ENCODE measurements around the gene DOCK6.

DOCK6 gene

GRCh38 chr19:11295180-11295579 is 32.9 kb upstream of the DOCK6 start:
- no peak overlapping the region for H2AK5ac ChIP-seq (ENCODE audit: low read length)
- H3K36me3 ChIP-seq (ENCODE audit: control insufficient read depth in 1 of 2, insufficient read depth in 2 of 2, low read length in 2 of 2) = no peaks in the 10 kb centered on the region
- no peak overlapping the region for H2BK12ac ChIP-seq (ENCODE audit: low read length)
- H4K91ac ChIP-seq (ENCODE audit: low read depth, low read length) = no peak overlapping the region
- peaks cover 2% of the 10 kb centered on the region for H3K79me1 ChIP-seq (ENCODE audit: low read length)
- H3K4me2 ChIP-seq (ENCODE audit: low read length) = no peak overlapping the region
- no peak for DNase-seq
- no peak overlapping the region for H2BK5ac ChIP-seq (ENCODE audit: low read depth, low read length, poor library complexity)
- no peak overlapping the region for H4K12ac ChIP-seq (ENCODE audit: low read depth, low read length)
- WGBS (ENCODE audit: extremely low coverage, insufficient coverage, insufficient read length) = no CpG with 5 or more reads among the region's 4 CpGs
- no peak overlapping the region for H3K9ac ChIP-seq (ENCODE audit: low read length)
- no peak overlapping the region for H4K8ac ChIP-seq (ENCODE audit: low read depth, low read length)
- no peak overlapping the region for H3K27ac ChIP-seq (ENCODE audit: low read depth, low read length)
- peaks cover 2 to 3% of the 10 kb centered on the region in 2 experiments for H3K4me1 ChIP-seq (ENCODE audit: control insufficient read depth in 1 of 2, insufficient read depth in 2 of 2, low read length in 2 of 2)
- no peak overlapping the region for H3K18ac ChIP-seq (ENCODE audit: low read length)
- H3K14ac ChIP-seq (ENCODE audit: low read length) = no peak overlapping the region
- H3K23ac ChIP-seq (ENCODE audit: low read length) = no peak overlapping the region
- H3K9me3 ChIP-seq (ENCODE audit: insufficient read depth, low read depth, low read length) = no peaks in the 10 kb centered on the region
- H3K27me3 ChIP-seq (ENCODE audit: insufficient read depth, low read length) = no peaks in the 10 kb centered on the region
- no peak overlapping the region for H3K4me3 ChIP-seq (ENCODE audit: low read depth, low read length)
- peaks cover 2% of the 10 kb centered on the region for H3K79me2 ChIP-seq (ENCODE audit: control insufficient read depth, insufficient read depth, low read length, poor library complexity)
- H2AFZ ChIP-seq (ENCODE audit: insufficient read depth, low read length, poor library complexity) = no peak overlapping the region
- H3K4ac ChIP-seq (ENCODE audit: low read depth, low read length) = no peak overlapping the region
- no peak overlapping the region for H2BK120ac ChIP-seq (ENCODE audit: insufficient read depth, low read length, poor library complexity)

DNA sequence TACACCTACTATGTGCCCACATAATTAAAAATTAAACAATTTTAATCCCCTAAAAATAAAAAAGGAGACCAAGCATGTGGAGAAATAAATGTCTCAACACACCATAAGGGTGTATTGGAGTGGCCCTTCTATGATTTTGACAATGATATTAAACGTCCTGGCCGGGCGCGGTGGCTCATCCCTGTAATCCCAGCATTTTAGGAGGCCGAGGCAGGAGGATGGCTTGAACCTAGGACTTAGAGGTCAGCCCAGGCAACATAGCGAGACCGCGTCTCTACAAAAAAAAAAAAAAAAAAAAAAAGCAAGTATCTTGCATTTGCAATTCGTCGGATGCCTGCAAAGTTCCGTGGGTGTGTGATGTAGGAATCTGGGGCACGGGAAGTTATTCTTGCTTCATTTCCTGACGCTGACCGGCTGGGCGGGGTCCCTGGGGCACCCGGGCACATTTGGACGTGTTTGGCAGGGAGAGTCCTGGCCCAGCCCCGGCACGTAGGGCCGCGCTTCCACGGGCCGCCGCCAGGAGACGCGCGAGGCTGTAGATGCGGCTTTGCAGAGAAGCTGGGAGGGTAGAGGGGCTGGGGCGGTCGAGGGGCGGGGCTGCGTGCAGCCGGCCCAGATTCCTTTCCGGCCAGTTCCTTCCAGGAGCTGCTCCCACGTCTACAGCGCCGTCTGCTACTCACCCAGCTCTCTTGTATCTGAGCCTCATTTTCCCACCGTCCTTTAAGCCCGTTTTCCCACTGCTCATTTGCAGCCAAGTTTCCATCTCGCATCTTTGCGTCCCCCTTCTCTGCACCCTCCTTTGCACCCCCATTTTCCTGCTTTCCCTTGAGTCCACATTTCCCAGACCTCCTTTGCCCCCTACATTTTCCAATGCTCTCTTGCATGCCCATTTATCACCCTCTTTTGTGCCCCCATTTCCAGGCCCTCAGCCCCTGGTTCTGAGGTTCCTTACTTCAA is 31.4 kb upstream of the DOCK6 start:
- Histone ChIP-seq H3K9me3 (ENCODE audit: insufficient read depth, low read depth, low read length) (no peaks in the 10 kb centered on the region), H4K8ac (ENCODE audit: low read depth, low read length) (peak overlapping the region; percentile 96), H3K4me2 (ENCODE audit: low read length) (peak overlapping the region; percentile 63), H3K14ac (ENCODE audit: low read length) (peak overlapping the region; percentile 70), H3K4me3 (ENCODE audit: low read depth, low read length) (no peak overlapping the region), H3K79me1 (ENCODE audit: low read length) (peaks cover 2% of the 10 kb centered on the region), H3K4me1 (ENCODE audit: control insufficient read depth in 1 of 2, insufficient read depth in 2 of 2, low read length in 2 of 2) (peaks cover 2 to 3% of the 10 kb centered on the region in 2 experiments), H3K18ac (ENCODE audit: low read length) (no peak overlapping the region), H3K9ac (ENCODE audit: low read length) (peak overlapping the region; percentile 20), H2BK12ac (ENCODE audit: low read length) (no peak overlapping the region), H2AK5ac (ENCODE audit: low read length) (peak overlapping the region; percentile 36), H3K79me2 (ENCODE audit: control insufficient read depth, insufficient read depth, low read length, poor library complexity) (peaks cover 2% of the 10 kb centered on the region), H2BK5ac (ENCODE audit: low read depth, low read length, poor library complexity) (no peak overlapping the region), H3K4ac (ENCODE audit: low read depth, low read length) (no peak overlapping the region), H3K27ac (ENCODE audit: low read depth, low read length) (no peak overlapping the region), H2AFZ (ENCODE audit: insufficient read depth, low read length, poor library complexity) (peak overlapping the region; percentile 80), H4K12ac (ENCODE audit: low read depth, low read length) (peak overlapping the region; percentile 90), H3K23ac (ENCODE audit: low read length) (no peak overlapping the region), H4K91ac (ENCODE audit: low read depth, low read length) (peak overlapping the region; percentile 84), H3K27me3 (ENCODE audit: insufficient read depth, low read length) (no peaks in the 10 kb centered on the region), H2BK120ac (ENCODE audit: insufficient read depth, low read length, poor library complexity) (peak overlapping the region; percentile 61), H3K36me3 (ENCODE audit: control insufficient read depth in 1 of 2, insufficient read depth in 2 of 2, low read length in 2 of 2) (no peaks in the 10 kb centered on the region)
- DNase-seq = peak; percentile 91 to 95
- no CpG with 5 or more reads among the region's 41 CpGs for WGBS (ENCODE audit: extremely low coverage, insufficient coverage, insufficient read length)

GRCh38 chr19:11291991-11292390 is 29.7 kb upstream of the DOCK6 start:
- Histone ChIP-seq H3K4ac (ENCODE audit: low read depth, low read length) (no peak overlapping the region), H3K27ac (ENCODE audit: low read depth, low read length) (no peak overlapping the region), H2AFZ (ENCODE audit: insufficient read depth, low read length, poor library complexity) (no peak overlapping the region), H3K4me1 (ENCODE audit: control insufficient read depth in 1 of 2, insufficient read depth in 2 of 2, low read length in 2 of 2) (peaks cover 2 to 3% of the 10 kb centered on the region in 2 experiments), H3K27me3 (ENCODE audit: insufficient read depth, low read length) (no peaks in the 10 kb centered on the region), H2BK120ac (ENCODE audit: insufficient read depth, low read length, poor library complexity) (no peak overlapping the region), H4K91ac (ENCODE audit: low read depth, low read length) (no peak overlapping the region), H3K14ac (ENCODE audit: low read length) (no peak overlapping the region), H3K79me2 (ENCODE audit: control insufficient read depth, insufficient read depth, low read length, poor library complexity) (peaks cover 2% of the 10 kb centered on the region), H3K79me1 (ENCODE audit: low read length) (peaks cover 2% of the 10 kb centered on the region), H3K36me3 (ENCODE audit: control insufficient read depth in 1 of 2, insufficient read depth in 2 of 2, low read length in 2 of 2) (no peaks in the 10 kb centered on the region), H3K9ac (ENCODE audit: low read length) (no peak overlapping the region), H2BK5ac (ENCODE audit: low read depth, low read length, poor library complexity) (no peak overlapping the region), H3K9me3 (ENCODE audit: insufficient read depth, low read depth, low read length) (no peaks in the 10 kb centered on the region), H2BK12ac (ENCODE audit: low read length) (no peak overlapping the region), H3K4me2 (ENCODE audit: low read length) (no peak overlapping the region), H4K8ac (ENCODE audit: low read depth, low read length) (no peak overlapping the region), H3K18ac (ENCODE audit: low read length) (no peak overlapping the region), H4K12ac (ENCODE audit: low read depth, low read length) (no peak overlapping the region), H3K4me3 (ENCODE audit: low read depth, low read length) (no peak overlapping the region), H3K23ac (ENCODE audit: low read length) (no peak overlapping the region), H2AK5ac (ENCODE audit: low read length) (no peak overlapping the region)
- peak in 1 of 2 donors; percentile 22 for DNase-seq
- no CpG with 5 or more reads among the region's 1 CpG for WGBS (ENCODE audit: extremely low coverage, insufficient coverage, insufficient read length)

GRCh38 chr19:11291415-11291814 is 29.1 kb upstream of the DOCK6 start:
- Histone ChIP-seq H2BK5ac (ENCODE audit: low read depth, low read length, poor library complexity) (no peak overlapping the region), H3K23ac (ENCODE audit: low read length) (no peak overlapping the region), H3K18ac (ENCODE audit: low read length) (no peak overlapping the region), H3K36me3 (ENCODE audit: control insufficient read depth in 1 of 2, insufficient read depth in 2 of 2, low read length in 2 of 2) (no peaks in the 10 kb centered on the region), H3K9ac (ENCODE audit: low read length) (no peak overlapping the region), H3K27me3 (ENCODE audit: insufficient read depth, low read length) (no peaks in the 10 kb centered on the region), H2BK120ac (ENCODE audit: insufficient read depth, low read length, poor library complexity) (no peak overlapping the region), H3K9me3 (ENCODE audit: insufficient read depth, low read depth, low read length) (no peaks in the 10 kb centered on the region), H2BK12ac (ENCODE audit: low read length) (no peak overlapping the region), H3K14ac (ENCODE audit: low read length) (no peak overlapping the region), H3K27ac (ENCODE audit: low read depth, low read length) (no peak overlapping the region), H2AFZ (ENCODE audit: insufficient read depth, low read length, poor library complexity) (no peak overlapping the region), H4K12ac (ENCODE audit: low read depth, low read length) (no peak overlapping the region), H3K4me2 (ENCODE audit: low read length) (no peak overlapping the region), H3K4me3 (ENCODE audit: low read depth, low read length) (no peak overlapping the region), H3K79me2 (ENCODE audit: control insufficient read depth, insufficient read depth, low read length, poor library complexity) (peaks cover 2% of the 10 kb centered on the region), H4K91ac (ENCODE audit: low read depth, low read length) (no peak overlapping the region), H4K8ac (ENCODE audit: low read depth, low read length) (no peak overlapping the region), H3K4ac (ENCODE audit: low read depth, low read length) (no peak overlapping the region), H3K79me1 (ENCODE audit: low read length) (peaks cover 2% of the 10 kb centered on the region), H2AK5ac (ENCODE audit: low read length) (no peak overlapping the region), H3K4me1 (ENCODE audit: control insufficient read depth in 1 of 2, insufficient read depth in 2 of 2, low read length in 2 of 2) (peaks cover 2 to 3% of the 10 kb centered on the region in 2 experiments)
- no CpG with 5 or more reads among the region's 7 CpGs for WGBS (ENCODE audit: extremely low coverage, insufficient coverage, insufficient read length)
- DNase-seq = no peak
